GM19351 (cell line): ENCODE results near the gene SLC26A1.
"Not testable (repeated sequence)": the region's sequence is repeated elsewhere in the genome, so short reads cannot be mapped to it uniquely, and the experiment has no call there.

Experiments used
- ATAC-seq: cut with Tn5 transposase; IDR thresholded peaks from one replicate; pipeline ENCODE4 v1.9.1; 2021; ENCODE audit warnings: mild to moderate bottlenecking, moderate library complexity; ENCODE audit not compliant: unreplicated experiment

Gene SLC26A1

DNA sequence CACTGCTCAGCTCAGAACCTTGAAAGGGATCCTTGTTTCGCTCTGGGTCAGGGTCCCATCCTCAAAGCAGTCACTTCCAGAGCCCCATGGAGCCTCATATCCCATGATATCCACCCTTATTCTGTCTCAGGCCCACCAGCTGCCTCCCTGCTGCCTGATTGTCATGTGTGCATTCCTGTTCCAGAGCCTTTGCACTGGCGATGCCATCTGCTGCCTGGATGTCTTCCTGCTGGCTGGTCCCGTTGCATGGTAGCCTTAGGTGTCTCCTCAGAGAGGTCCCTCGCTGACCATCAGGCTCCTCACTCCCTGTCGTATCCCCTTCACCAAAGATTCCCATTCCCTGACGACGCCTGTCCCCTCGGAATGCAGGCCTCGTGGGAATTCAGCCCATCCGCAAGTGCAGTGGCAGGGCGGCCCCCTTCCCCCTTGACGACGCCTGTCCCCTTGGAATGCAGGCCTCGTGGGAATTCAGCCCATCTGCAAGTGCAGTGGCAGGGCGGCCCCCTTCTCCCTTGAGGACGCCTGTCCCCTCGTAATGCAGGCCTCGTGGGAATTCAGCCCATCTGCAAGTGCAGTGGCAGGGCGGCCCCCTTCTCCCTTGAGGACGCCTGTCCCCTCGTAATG is 6.1 kb upstream of the SLC26A1 start:
- not testable (repeated sequence) for ATAC-seq

DNA sequence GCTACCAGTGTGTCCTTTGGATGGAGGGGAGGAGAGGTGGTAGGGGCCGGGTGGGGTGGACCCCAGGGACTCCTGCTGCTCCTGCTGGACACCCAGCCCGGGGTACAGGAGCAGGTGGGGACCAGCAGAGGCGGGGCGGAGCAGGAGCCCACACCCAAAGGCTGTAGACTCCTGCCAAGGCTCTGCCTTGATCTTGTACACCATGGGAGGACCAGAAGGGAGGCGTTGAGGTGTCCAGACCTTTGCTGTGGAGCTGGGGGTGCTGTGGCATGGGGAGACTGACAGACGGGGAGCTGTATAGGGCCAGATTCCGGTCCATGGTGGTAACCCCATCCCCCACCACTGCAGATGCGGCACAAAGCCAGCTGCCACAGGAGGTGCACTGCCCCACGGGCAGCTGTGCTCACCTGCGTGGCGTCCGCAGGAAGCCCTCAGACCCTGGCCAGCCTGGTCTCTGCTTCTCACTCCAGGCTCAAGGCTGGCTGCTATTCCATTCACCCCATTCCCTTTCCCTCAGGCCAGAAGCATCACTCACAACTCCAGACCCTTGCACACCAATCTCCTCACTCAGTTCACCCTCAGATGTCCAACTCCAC is 5.0 kb upstream of the SLC26A1 start:
- ATAC-seq = no peak

DNA sequence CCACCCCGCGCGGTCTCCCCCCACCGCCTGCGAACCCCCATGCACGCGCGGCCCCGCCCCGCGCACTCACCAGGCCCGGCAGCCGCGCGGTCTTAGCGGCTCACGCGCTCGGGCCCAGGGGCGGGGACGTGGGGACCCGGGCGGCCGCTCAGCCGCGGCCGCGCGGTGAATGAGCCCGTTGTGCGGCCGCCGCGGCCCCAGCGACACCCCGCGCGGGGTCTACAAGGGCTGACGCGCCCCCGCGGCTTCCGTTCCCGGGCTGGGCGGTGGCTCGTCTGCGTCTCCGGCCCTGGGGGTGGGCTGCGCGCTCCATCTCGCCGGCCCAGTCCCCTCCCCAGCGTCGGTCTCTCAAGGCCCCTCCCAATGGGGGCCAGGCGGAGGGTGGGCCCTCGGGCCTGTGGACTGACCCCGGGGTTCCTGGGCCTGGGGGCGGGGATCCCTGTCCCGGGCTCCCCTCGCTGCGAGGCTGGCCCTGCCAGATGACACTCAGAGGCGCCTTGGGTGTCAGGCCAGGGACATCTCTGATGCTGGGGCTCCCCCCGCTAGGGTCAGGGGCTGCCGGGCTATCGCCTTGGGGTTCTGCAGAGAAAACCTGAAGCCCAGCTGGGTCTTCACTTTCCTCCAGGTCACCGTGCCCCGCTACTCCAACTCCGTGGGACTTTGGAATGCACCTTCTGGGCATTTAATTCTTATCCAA is 4.3 kb upstream of the SLC26A1 start:
- ATAC-seq = no peak

DNA sequence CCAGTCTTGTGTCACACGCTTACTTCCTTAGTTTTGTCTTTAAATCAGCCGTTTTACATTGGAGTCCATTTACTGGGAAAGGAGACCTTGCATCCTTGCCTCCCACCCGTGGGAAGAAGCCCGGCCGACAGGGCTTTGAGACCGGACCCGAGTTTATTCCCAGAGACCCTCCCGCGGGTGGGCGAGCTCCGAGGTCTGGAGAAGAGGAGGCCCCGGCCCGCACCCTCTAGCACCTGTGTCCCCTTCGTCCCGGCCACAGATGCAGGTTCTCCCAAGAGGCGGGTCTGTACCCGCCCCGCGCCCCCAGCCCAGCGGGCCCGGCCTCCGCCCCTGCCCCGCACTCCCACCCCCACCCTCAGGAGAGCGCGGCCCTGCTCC is 3.8 kb upstream of the SLC26A1 start:
- no peak for ATAC-seq

- ATAC-seq = no peak
These were observed 3.1 kb upstream of the SLC26A1 start for GRCh38 chr4:996030-996996.

DNA sequence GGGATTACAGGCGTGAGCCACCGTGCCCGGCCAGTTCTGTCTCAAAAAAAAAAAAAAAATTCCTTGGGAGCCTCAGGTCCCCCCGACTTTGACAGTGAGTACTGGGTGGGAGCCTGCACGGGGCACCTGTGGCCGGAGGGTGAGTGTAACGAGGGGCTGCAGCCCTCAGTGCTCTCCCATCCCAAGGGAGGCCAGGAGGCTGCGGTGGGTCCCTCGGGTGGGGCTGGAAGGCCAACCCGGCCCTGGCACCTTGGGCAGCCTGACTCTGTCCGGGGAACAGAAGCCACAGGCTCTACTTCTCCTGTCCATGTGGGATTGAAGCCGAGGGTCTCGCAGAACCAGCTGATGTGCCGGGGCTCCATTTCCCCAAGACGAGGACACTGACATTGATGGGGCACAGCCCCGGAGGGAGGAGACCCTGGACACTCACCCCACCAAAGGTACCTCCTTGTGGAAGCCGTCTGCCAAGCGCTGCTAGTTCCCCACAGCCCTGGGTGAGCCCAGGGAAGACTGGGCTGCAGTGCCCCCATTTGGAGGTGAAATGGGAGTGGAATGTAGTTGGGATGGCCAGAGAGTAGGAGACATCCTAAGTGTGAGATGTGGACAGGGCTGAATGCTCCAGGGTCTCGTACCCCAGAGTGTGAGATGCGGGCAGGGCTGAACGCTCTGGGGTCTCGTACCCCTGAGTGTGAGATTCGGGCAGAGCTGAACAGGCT is 2.3 kb upstream of the SLC26A1 start:
- ATAC-seq = no peak

GRCh38 chr4:992297-993110 is 700 bp downstream of the SLC26A1 start:
- ATAC-seq = peak; percentile 67

DNA sequence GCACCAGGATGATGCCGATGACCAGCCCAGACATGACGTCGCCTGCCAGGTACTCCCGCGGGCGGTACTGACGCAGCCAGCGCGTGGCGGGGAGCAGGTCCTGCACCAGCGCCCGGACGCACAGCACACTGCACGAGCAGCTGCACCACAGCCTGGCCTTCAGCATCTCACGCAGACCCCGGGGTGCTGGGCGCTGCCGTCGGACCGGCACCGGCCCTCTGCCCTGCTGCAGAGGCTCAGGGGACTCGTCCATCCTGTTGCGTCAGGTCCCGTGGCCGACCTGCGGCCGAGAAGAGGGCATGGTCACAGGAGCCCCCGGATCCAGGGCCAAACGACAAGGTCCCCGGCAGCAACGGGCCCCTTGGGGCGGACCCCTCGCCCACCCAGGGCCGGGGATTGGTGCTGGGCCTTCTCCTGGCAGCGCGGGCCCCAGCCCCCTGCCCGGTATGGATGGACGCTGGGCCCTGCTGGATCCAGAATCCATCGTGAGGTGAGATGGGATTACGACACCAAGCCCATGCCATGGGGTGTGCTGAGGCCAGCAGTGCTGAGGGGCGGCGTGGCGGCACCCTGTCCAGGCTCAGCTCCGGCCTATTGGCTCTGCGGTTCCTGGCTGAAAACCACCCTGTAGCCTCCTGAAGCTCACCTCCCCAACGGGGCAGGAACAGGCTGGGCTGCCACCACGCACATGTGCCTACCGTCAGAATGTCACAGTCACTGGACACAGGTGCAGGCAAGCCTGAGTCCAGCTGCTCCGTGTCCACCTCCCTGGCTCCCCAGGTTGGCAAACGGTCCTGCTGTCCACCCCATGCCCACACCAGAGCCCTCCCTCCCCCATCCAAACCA is 1.5 kb downstream of the SLC26A1 start:
- no peak for ATAC-seq

DNA sequence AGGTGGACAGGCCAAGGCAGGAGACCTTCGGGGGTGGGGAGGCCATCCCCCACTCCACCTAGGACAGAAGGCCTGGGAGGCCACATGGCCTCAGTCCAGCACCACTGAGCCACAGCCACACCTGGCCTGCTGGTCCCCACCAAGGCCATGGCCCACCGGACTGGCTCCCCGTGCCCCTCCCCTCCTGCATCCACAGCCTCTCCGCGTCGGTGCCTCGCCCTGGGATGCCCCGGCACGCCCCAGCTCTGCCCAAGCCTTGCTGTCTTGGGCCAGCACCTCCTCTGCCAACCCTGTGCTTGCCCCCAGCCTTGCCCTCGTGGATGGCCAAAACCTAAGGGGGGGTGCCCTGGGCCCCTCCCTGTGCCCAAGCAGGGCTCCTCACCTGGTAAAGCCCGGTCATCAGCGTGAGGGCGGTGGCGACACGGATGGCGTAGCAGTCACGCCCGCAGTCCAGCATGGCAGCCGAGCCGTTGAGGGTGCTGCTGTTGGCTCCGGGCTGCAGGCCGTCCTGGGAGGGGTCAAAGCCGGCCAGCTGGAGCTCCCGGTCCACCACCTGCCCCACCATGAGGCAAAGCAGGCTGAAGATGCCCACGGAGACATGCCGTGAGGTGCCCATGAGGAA is 2.3 kb downstream of the SLC26A1 start:
- ATAC-seq = no peak

DNA sequence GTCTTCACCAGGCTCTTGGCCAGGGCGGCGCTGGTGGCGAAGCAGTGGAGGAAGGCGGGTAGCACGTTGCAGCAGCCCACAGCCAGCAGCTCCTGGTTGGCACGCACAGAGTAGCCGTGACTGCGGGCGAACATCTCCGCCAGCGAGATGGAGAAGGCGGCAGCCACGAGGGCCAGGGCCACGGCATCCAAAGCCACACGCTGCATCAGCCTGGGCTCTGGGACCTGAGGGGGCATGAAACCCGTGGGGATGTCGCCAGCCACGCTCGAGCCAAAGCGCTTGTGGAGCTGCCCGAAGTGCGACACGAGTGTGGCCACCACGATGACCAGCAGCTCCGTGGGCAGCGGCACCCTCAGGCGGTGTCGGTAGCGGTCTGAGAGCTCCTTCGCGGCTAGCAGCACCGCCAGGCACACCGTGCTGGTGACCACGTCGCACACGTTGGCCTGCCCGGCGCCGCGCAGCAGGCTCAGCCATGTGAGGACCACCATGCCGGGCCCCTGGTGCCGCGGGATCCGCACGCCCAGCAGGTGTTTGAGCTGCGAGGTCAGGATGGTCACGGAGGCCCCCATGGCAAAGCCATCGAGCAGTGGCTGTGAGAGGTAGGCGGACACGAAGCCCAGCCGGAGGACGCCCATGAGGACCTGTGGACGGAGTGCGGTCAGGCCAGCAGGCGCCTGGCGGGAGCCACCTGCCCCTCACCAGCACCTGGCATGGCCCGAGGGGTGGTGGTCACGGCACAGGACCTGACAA is 3.3 kb downstream of the SLC26A1 start:
- no peak for ATAC-seq

DNA sequence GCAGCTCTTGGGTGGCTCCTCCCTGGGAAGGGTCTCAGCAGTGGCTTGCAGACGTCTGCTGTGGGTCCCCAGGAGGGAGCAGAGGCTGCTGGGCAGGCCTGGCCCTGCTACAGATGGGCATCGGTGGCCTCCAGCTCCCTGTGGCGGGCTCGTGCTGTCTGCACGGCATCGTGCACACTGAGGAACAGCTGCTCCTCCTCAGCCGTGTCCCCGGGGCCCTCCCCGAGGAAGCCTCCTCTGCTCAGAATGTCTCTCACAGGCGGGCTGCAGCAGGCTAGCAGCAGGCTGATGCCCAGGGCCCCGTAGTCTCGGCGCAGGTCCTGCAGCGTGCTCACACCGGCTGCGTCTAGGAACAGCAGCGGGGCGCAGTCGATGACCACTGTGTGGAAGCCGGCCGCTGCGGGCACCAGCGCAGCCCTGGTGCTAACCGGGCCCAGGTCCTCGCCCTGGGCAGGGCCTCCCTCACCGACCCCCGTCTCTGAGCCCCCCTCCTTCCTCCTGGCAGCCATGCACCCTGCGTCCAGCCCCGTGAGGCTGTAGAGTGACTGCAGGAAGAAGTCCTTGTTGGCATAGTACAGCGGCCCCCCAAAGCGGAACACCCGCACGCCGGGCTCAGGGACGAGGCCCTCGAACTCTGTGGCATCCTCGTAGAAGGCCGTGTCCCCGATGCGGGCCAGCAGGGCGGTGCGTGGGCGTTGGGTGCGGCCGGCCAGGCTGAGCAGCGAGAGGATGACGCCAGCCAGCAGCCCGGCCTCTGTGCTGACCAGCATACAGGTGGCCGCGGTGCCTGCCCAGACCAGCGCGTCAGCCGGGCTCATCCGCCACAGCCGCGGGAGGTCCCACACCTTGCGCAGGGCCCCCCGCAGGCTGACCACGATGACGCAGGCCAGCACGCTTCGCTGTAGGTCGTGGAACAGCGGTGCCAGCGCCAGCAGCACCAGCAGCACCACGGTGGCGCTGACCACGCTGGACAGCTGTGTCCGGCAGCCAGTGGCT is 4.2 kb downstream of the SLC26A1 start:
- ATAC-seq = no peak

DNA sequence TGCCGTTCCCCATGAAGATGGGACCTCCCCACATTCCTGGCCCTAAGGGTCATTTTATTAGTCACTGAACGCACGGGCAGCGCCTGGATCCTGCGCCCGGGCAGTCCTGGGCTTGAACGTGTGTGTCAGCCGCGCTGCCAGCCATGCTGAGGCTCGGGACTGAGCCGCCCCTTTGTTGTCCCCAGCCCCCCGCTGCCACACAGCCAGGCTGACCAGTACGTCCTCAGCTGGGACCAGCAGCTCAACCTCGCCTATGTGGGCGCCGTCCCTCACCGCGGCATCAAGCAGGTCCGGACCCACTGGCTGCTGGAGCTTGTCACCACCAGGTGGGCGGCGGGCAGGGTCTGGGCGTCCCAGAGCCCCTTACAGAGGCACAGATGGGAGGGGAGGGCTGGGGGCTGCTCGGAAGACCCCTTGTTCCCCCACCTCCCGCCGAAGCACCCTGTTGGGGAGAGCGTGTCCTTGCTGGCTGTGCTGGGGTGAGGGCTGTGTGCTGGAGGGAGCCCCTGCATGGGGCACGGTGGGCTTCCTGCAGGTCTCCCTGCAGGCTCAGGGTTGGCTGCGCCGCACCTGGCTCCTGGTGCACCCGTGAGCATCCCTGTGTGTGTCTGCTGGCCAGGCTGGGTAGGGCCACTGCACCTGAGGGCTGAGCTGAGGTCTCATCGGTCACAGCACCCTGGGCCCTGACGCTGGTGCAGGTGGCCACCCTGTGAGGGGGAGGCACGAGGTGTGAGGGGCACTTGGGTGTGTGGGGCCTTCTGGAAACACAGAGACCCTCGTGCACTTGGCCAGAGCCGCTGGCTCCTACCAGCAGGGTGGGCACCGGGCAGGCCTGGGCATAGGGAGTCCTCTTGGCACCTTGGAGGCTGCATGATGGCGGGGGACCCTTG is 5.3 kb downstream of the SLC26A1 start:
- no peak for ATAC-seq

- peak; percentile 82 for ATAC-seq
These were observed 6.2 kb downstream of the SLC26A1 start, which contains the start of gene IDUA for GRCh38 chr4:986879-987623. Gene IDUA, plus strand, starts transcription at chr4:987044. Its CDS starts 41 bp downstream, at chr4:987085.

DNA sequence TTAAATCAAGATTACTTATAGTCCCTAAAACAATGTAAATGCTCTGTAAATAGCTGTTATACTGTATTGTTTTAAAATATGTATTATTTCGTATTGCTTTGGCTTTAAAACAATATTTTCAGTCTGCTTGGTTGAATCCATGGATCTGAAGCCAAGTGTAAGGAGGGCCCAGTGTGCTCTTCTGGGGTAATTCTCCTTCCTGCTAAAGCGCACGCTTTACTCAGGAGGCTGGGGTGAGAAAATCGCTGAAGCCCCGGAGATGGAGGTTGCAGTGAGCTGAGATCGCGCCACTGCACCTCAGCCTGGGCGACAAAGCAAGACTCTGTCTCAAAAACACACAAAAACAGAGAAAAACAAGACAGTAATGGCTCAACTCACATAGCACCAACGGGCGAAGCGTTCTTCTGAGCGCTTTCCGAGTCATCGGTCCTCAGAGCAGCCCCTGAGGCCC is 6.8 kb downstream of the SLC26A1 start:
- ATAC-seq = peak; percentile 14
